IPS DF 6.9 (cell line): ENCODE data around the gene APPL1.

Source experiments
- DNase-seq: peaks from one replicate; pipeline ENCODE4 v3.0.0-alpha.2; 2013; ENCODE audit warnings: low read depth, low spot score
- H3K27ac ChIP-seq: one replicate; pipeline ENCODE4 v1.5.1; 2013; ENCODE audit warnings: low read length, control low read depth
- H3K27me3 ChIP-seq: 2 replicates; pipeline ENCODE4 v1.6.1; 2013; ENCODE audit warnings: mild to moderate bottlenecking, low read length; ENCODE audit not compliant: control insufficient read depth, insufficient read depth
- H3K36me3 ChIP-seq: 2 replicates; pipeline ENCODE4 v1.6.1; 2013; ENCODE audit warnings: low read length; ENCODE audit not compliant: control insufficient read depth, insufficient read depth
- H3K4me1 ChIP-seq: 2 replicates; pipeline ENCODE4 v1.6.1; 2013; ENCODE audit warnings: low read length; ENCODE audit not compliant: control insufficient read depth, insufficient read depth
- H3K4me3 ChIP-seq: 2 replicates; pipeline ENCODE4 v1.5.1; 2013; ENCODE audit warnings: mild to moderate bottlenecking, low read length
- H3K9me3 ChIP-seq: 2 replicates; pipeline ENCODE4 v1.6.1; 2013; ENCODE audit warnings: low read length, inconsistent platforms; ENCODE audit not compliant: control insufficient read depth, insufficient read depth
- WGBS: extraction: QIAGEN DNeasy Blood & Tissue Kit; methylation state at CpG from one replicate; pipeline ENCODE4 v1.1.7; 2013; ENCODE audit warnings: mixed read lengths, missing lambda C conversion rate; ENCODE audit not compliant: insufficient read length, insufficient coverage; 5-methylcytosine and 5-hydroxymethylcytosine counted together

Gene APPL1

GRCh38 chr3:57227204-57227929, at the start of gene APPL1:
Gene APPL1 (plus strand): TSS chr3:57227729. CDS start chr3:57227884, 155 bp downstream.
- Histone ChIP-seq H3K4me3 (peak within 1 kb of the TSS; percentile 71), H3K27ac (no peak within 1 kb of the TSS), H3K9me3 (no peaks in the 10 kb centered on the region), H3K36me3 (no peaks in the 10 kb centered on the region), H3K27me3 (no peaks in the 10 kb centered on the region), H3K4me1 (no peaks in the 10 kb centered on the region)
- no CpG with 5 or more reads among the region's 71 CpGs for WGBS
- peak; percentile 80 for DNase-seq

GRCh38 chr3:57179580-57180410, 47.7 kb upstream of the APPL1 start:
- no peaks in the 10 kb centered on the region for H3K27me3 ChIP-seq
- H3K9me3 ChIP-seq, result no peaks in the 10 kb centered on the region
- WGBS, result no CpG with 5 or more reads among the region's 5 CpGs
- DNase-seq, result no peak
- no peaks in the 10 kb centered on the region for H3K36me3 ChIP-seq
- H3K27ac ChIP-seq, result no peak overlapping the region
- H3K4me1 ChIP-seq, result 0 out of 2 replicates have a peak, but pooled peaks cover 1% of the 10 kb centered on the region
- no peak overlapping the region for H3K4me3 ChIP-seq

- DNase-seq, result no peak
- no peaks in the 10 kb centered on the region for H3K36me3 ChIP-seq
- H3K27ac ChIP-seq, result no peak overlapping the region
- no peaks in the 10 kb centered on the region for H3K27me3 ChIP-seq
- H3K4me1 ChIP-seq, result 0 out of 2 replicates have a peak, but pooled peaks cover 1% of the 10 kb centered on the region
- no CpG with 5 or more reads among the region's 6 CpGs for WGBS
- no peaks in the 10 kb centered on the region for H3K9me3 ChIP-seq
- no peak overlapping the region for H3K4me3 ChIP-seq
These were observed 43.0 kb upstream of the APPL1 start for GRCh38 chr3:57184526-57184925.

- H3K27me3 ChIP-seq, result no peaks in the 10 kb centered on the region
- H3K9me3 ChIP-seq, result no peaks in the 10 kb centered on the region
- H3K36me3 ChIP-seq, result no peaks in the 10 kb centered on the region
- no peak overlapping the region for H3K4me3 ChIP-seq
- DNase-seq, result no peak
- WGBS, result no CpG with 5 or more reads among the region's 3 CpGs
- H3K27ac ChIP-seq, result no peak overlapping the region
- no peaks in the 10 kb centered on the region for H3K4me1 ChIP-seq
These were observed 35.5 kb upstream of the APPL1 start for GRCh38 chr3:57192028-57192427.

- Histone ChIP-seq H3K4me3 (no peak overlapping the region), H3K36me3 (no peaks in the 10 kb centered on the region), H3K4me1 (no peaks in the 10 kb centered on the region; the same call in 1 of the 2 replicates), H3K9me3 (no peaks in the 10 kb centered on the region), H3K27ac (no peak overlapping the region), H3K27me3 (no peaks in the 10 kb centered on the region)
- no peak for DNase-seq
- no CpG with 5 or more reads among the region's 4 CpGs for WGBS
These were observed 32.9 kb upstream of the APPL1 start for GRCh38 chr3:57194641-57195040.

GRCh38 chr3:57199895-57200297, 27.6 kb upstream of the APPL1 start, which contains the start of gene HESX1:
Gene HESX1 (minus strand): TSS chr3:57199978. CDS start chr3:57199918, 60 bp downstream.
- peak; percentile 77 for DNase-seq
- no CpG with 5 or more reads among the region's 4 CpGs for WGBS
- Histone ChIP-seq H3K36me3 (no peaks in the 10 kb centered on the region), H3K4me3 (no peak within 1 kb of the TSS), H3K4me1 (no peaks in the 10 kb centered on the region; the same call in 1 of the 2 replicates), H3K27me3 (no peaks in the 10 kb centered on the region), H3K27ac (no peak within 1 kb of the TSS), H3K9me3 (no peaks in the 10 kb centered on the region)

- WGBS, result no CpG with 5 or more reads among the region's 2 CpGs
- no peaks in the 10 kb centered on the region for H3K4me1 ChIP-seq
- H3K36me3 ChIP-seq, result no peaks in the 10 kb centered on the region
- no peak overlapping the region for H3K4me3 ChIP-seq
- H3K9me3 ChIP-seq, result no peaks in the 10 kb centered on the region
- no peaks in the 10 kb centered on the region for H3K27me3 ChIP-seq
- DNase-seq, result no peak
- no peak overlapping the region for H3K27ac ChIP-seq
These were observed 21.1 kb upstream of the APPL1 start for GRCh38 chr3:57206423-57206822.

GRCh38 chr3:57221883-57222282, 5.6 kb upstream of the APPL1 start:
- DNase-seq, result no peak
- no peak overlapping the region for H3K27ac ChIP-seq
- WGBS, result no CpG with 5 or more reads among the region's 2 CpGs

GRCh38 chr3:57224856-57225255, 2.7 kb upstream of the APPL1 start:
- Histone ChIP-seq H3K4me3 (no peak overlapping the region), H3K9me3 (no peaks in the 10 kb centered on the region), H3K27ac (no peak overlapping the region), H3K4me1 (no peaks in the 10 kb centered on the region), H3K36me3 (no peaks in the 10 kb centered on the region), H3K27me3 (no peaks in the 10 kb centered on the region)
- DNase-seq, result no peak
- WGBS, result no CpG with 5 or more reads among the region's 4 CpGs

More at GRCh38 chr3:57221883-57222282, 5.6 kb upstream of the APPL1 start:
- no peaks in the 10 kb centered on the region for H3K36me3 ChIP-seq
- no peaks in the 10 kb centered on the region for H3K4me1 ChIP-seq
- H3K9me3 ChIP-seq, result no peaks in the 10 kb centered on the region
- H3K27me3 ChIP-seq, result no peaks in the 10 kb centered on the region
- no peak overlapping the region for H3K4me3 ChIP-seq

- no peak overlapping the region for H3K4me3 ChIP-seq
- H3K9me3 ChIP-seq, result no peaks in the 10 kb centered on the region
- H3K27ac ChIP-seq, result no peak overlapping the region
- whole genome bisulfite sequencing, result 100% methylated on average over 1 of the region's 2 CpGs
- no peaks in the 10 kb centered on the region for H3K36me3 ChIP-seq
- DNase-seq, result no peak
- no peaks in the 10 kb centered on the region for H3K4me1 ChIP-seq
- no peaks in the 10 kb centered on the region for H3K27me3 ChIP-seq
These were observed 1.4 kb upstream of the APPL1 start for GRCh38 chr3:57226176-57226575.
